SK-N-SH treated with all-trans-retinoic acid at 6 μM for 48 hours (cell line): ENCODE results near the gene TAMALIN.

Experiments
- ARNTL ChIP-seq: fragments of 450-650 bp; formaldehyde crosslinking; IDR thresholded peaks from 2 replicates; pipeline ENCODE4 v1.5.0; 2020; ENCODE audit warnings: low read depth, mild to moderate bottlenecking, moderate library complexity, borderline replicate concordance
- RARB ChIP-seq: fragments of 250-450 bp; sonication (Bioruptor Pico); IDR thresholded peaks from 2 replicates; pipeline ENCODE4 v1.8.0; 2021; ENCODE audit warnings: mild to moderate bottlenecking, moderate library complexity
- SNAI2 ChIP-seq: fragments of 250-450 bp; sonication (Bioruptor Pico); IDR thresholded peaks from 2 replicates; pipeline ENCODE4 v1.5.0; 2020; ENCODE audit warnings: mild to moderate bottlenecking, moderate library complexity
- TCF4 ChIP-seq: fragments of 250-450 bp; sonication (Bioruptor Pico); IDR thresholded peaks from 2 replicates; pipeline ENCODE4 v1.8.0; 2021; ENCODE audit warnings: mild to moderate bottlenecking, moderate library complexity, borderline replicate concordance
- ZC3H10 ChIP-seq: fragments of 250-450 bp; sonication (Bioruptor Pico); IDR thresholded peaks from 2 replicates; pipeline ENCODE4 v1.5.1; 2021; ENCODE audit warnings: mild to moderate bottlenecking, moderate library complexity
- ZNF8 ChIP-seq: fragments of 450-650 bp; formaldehyde crosslinking; IDR thresholded peaks from 2 replicates; pipeline ENCODE4 v1.5.0; 2020; ENCODE audit warnings: mild to moderate bottlenecking, moderate library complexity
- TF ChIP-seq, protein P1 (sequence below): fragments of 250-450 bp; sonication (Bioruptor Pico); IDR thresholded peaks from 2 replicates; pipeline ENCODE4 v1.5.1; 2021; ENCODE audit warnings: mild to moderate bottlenecking, moderate library complexity
- TF ChIP-seq, protein P2 (sequence below): fragments of 250-450 bp; sonication (Bioruptor Pico); IDR thresholded peaks from 2 replicates; pipeline ENCODE4 v1.8.0; 2020; ENCODE audit warnings: mild to moderate bottlenecking, moderate library complexity, borderline replicate concordance
- TF ChIP-seq, protein P3 (sequence below): fragments of 250-450 bp; sonication (Bioruptor Pico); IDR thresholded peaks from 2 replicates; pipeline ENCODE4 v1.5.1; 2020; ENCODE audit warnings: low read depth, mild to moderate bottlenecking, moderate library complexity
- TF ChIP-seq, protein P4 (sequence below): fragments of 250-450 bp; sonication (Bioruptor Pico); IDR thresholded peaks from 2 replicates; pipeline ENCODE4 v1.8.0; 2021; ENCODE audit warnings: low read depth, mild to moderate bottlenecking, moderate library complexity, borderline replicate concordance

DNA sequence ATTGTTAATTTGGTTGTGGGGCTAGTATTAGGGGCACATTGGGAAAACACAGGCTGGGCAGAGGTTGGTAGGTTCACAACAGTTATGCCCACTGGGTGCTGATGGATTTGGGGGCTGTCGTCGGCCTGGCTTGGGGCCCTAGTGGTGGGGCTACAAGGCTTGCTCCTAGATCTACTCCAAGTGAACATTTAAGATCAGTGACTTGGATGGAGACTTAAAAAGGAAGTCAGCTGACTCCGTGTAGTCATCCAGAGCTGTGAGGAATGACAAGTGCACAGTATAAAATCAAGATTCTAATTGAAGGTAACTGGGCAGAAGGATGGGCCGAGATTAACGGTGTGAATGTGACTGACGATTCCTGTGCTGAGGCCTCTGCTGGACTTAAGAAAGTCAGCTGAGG, 31.7 kb downstream of the TAMALIN start:
- TF ChIP-seq, protein P1, sequence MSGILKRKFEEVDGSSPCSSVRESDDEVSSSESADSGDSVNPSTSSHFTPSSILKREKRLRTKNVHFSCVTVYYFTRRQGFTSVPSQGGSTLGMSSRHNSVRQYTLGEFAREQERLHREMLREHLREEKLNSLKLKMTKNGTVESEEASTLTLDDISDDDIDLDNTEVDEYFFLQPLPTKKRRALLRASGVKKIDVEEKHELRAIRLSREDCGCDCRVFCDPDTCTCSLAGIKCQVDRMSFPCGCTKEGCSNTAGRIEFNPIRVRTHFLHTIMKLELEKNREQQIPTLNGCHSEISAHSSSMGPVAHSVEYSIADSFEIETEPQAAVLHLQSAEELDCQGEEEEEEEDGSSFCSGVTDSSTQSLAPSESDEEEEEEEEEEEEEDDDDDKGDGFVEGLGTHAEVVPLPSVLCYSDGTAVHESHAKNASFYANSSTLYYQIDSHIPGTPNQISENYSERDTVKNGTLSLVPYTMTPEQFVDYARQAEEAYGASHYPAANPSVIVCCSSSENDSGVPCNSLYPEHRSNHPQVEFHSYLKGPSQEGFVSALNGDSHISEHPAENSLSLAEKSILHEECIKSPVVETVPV (CRISPR knock-in tag): no peak
- TF ChIP-seq ARNTL (CRISPR knock-in tag) (no peak), RARB (no peak), SNAI2 (no peak), ZC3H10 (CRISPR knock-in tag) (no peak), ZNF8 (CRISPR knock-in tag) (no peak), TCF4 (CRISPR knock-in tag) (no peak)
- TF ChIP-seq, protein P2, sequence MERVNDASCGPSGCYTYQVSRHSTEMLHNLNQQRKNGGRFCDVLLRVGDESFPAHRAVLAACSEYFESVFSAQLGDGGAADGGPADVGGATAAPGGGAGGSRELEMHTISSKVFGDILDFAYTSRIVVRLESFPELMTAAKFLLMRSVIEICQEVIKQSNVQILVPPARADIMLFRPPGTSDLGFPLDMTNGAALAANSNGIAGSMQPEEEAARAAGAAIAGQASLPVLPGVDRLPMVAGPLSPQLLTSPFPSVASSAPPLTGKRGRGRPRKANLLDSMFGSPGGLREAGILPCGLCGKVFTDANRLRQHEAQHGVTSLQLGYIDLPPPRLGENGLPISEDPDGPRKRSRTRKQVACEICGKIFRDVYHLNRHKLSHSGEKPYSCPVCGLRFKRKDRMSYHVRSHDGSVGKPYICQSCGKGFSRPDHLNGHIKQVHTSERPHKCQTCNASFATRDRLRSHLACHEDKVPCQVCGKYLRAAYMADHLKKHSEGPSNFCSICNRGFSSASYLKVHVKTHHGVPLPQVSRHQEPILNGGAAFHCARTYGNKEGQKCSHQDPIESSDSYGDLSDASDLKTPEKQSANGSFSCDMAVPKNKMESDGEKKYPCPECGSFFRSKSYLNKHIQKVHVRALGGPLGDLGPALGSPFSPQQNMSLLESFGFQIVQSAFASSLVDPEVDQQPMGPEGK (CRISPR knock-in tag): no peak
- TF ChIP-seq, protein P3, sequence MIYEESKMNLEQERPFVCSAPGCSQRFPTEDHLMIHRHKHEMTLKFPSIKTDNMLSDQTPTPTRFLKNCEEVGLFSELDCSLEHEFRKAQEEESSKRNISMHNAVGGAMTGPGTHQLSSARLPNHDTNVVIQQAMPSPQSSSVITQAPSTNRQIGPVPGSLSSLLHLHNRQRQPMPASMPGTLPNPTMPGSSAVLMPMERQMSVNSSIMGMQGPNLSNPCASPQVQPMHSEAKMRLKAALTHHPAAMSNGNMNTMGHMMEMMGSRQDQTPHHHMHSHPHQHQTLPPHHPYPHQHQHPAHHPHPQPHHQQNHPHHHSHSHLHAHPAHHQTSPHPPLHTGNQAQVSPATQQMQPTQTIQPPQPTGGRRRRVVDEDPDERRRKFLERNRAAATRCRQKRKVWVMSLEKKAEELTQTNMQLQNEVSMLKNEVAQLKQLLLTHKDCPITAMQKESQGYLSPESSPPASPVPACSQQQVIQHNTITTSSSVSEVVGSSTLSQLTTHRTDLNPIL (CRISPR knock-in tag): no peak
- TF ChIP-seq, protein P4, sequence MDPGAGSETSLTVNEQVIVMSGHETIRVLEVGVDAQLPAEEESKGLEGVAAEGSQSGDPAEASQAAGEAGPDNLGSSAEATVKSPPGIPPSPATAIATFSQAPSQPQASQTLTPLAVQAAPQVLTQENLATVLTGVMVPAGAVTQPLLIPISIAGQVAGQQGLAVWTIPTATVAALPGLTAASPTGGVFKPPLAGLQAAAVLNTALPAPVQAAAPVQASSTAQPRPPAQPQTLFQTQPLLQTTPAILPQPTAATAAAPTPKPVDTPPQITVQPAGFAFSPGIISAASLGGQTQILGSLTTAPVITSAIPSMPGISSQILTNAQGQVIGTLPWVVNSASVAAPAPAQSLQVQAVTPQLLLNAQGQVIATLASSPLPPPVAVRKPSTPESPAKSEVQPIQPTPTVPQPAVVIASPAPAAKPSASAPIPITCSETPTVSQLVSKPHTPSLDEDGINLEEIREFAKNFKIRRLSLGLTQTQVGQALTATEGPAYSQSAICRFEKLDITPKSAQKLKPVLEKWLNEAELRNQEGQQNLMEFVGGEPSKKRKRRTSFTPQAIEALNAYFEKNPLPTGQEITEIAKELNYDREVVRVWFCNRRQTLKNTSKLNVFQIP (CRISPR knock-in tag): no peak
